Measurements from ENCODE around the gene CYTH3. TPM values are rescaled to one million over a fixed set of nuclear protein-coding genes. Genes with fewer than 3 reads are reported as not detected.

The CYTH3 gene
- total RNA-seq, 1 experiment from 2014 or later = 19.2 TPM

GRCh38 chr7:6256109-6256483 is 16.3 kb downstream of the CYTH3 start:
- Histone ChIP-seq H3K4me1 (peaks cover 22% of the 10 kb centered on the region), H3K9me3 (replicated peaks) (no peaks in the 10 kb centered on the region), H3K27me3 (no peaks in the 10 kb centered on the region), H3K27ac (no peak overlapping the region), H3K36me3 (no peaks in the 10 kb centered on the region), H3K4me3 (no peak overlapping the region)
- no peak for DNase-seq

- H3K4me1 ChIP-seq = peaks cover 22% of the 10 kb centered on the region
- no peak for DNase-seq
- H3K27me3 ChIP-seq = no peaks in the 10 kb centered on the region
- H3K27ac ChIP-seq = no peak overlapping the region
- no peaks in the 10 kb centered on the region for H3K36me3 ChIP-seq
- no peak overlapping the region for H3K4me3 ChIP-seq
- H3K9me3 ChIP-seq (replicated peaks) = no peaks in the 10 kb centered on the region
Measured at GRCh38 chr7:6254866-6255265, 17.6 kb downstream of the CYTH3 start.

GRCh38 chr7:6252748-6253147 is 19.7 kb downstream of the CYTH3 start:
- Histone ChIP-seq H3K27me3 (no peaks in the 10 kb centered on the region), H3K4me1 (peaks cover 16% of the 10 kb centered on the region), H3K4me3 (no peak overlapping the region), H3K27ac (peak overlapping the region; percentile 27; the same call in 1 of the 2 replicates), H3K36me3 (no peaks in the 10 kb centered on the region), H3K9me3 (replicated peaks) (no peaks in the 10 kb centered on the region)
- peak in 1 of 2 experiments; percentile 44 for DNase-seq

GRCh38 chr7:6252341-6252746 is 20.1 kb downstream of the CYTH3 start:
- Histone ChIP-seq H3K4me1 (peaks cover 16% of the 10 kb centered on the region), H3K27me3 (no peaks in the 10 kb centered on the region), H3K4me3 (no peak overlapping the region), H3K9me3 (replicated peaks) (no peaks in the 10 kb centered on the region), H3K27ac (peak overlapping the region; percentile 27; the same call in 1 of the 2 replicates), H3K36me3 (no peaks in the 10 kb centered on the region)
- no peak for DNase-seq

GRCh38 chr7:6251653-6252052 is 20.8 kb downstream of the CYTH3 start:
- no peak overlapping the region for H3K4me3 ChIP-seq
- H3K36me3 ChIP-seq = no peaks in the 10 kb centered on the region
- peaks cover 16% of the 10 kb centered on the region for H3K4me1 ChIP-seq
- no peaks in the 10 kb centered on the region for H3K27me3 ChIP-seq
- DNase-seq = no peak
- no peaks in the 10 kb centered on the region for H3K9me3 ChIP-seq (replicated peaks)
- no peak overlapping the region for H3K27ac ChIP-seq

GRCh38 chr7:6250364-6250833 is 22.0 kb downstream of the CYTH3 start:
- no peak for DNase-seq
- no peak overlapping the region for H3K4me3 ChIP-seq
- H3K9me3 ChIP-seq (replicated peaks) = no peaks in the 10 kb centered on the region
- H3K27ac ChIP-seq = no peak overlapping the region
- no peaks in the 10 kb centered on the region for H3K27me3 ChIP-seq
- H3K36me3 ChIP-seq = no peaks in the 10 kb centered on the region
- H3K4me1 ChIP-seq = peaks cover 20% of the 10 kb centered on the region

- H3K27me3 ChIP-seq = no peaks in the 10 kb centered on the region
- H3K4me1 ChIP-seq = peaks cover 20% of the 10 kb centered on the region
- no peak overlapping the region for H3K27ac ChIP-seq
- no peak overlapping the region for H3K4me3 ChIP-seq
- no peaks in the 10 kb centered on the region for H3K9me3 ChIP-seq (replicated peaks)
- DNase-seq = no peak
- no peaks in the 10 kb centered on the region for H3K36me3 ChIP-seq
Measured at GRCh38 chr7:6249043-6249442, 23.4 kb downstream of the CYTH3 start.

GRCh38 chr7:6248581-6248980 is 23.8 kb downstream of the CYTH3 start:
- Histone ChIP-seq H3K9me3 (replicated peaks) (no peaks in the 10 kb centered on the region), H3K27me3 (no peaks in the 10 kb centered on the region), H3K4me1 (peaks cover 20% of the 10 kb centered on the region), H3K36me3 (no peaks in the 10 kb centered on the region), H3K4me3 (no peak overlapping the region), H3K27ac (no peak overlapping the region)
- no peak for DNase-seq

- no peaks in the 10 kb centered on the region for H3K9me3 ChIP-seq (replicated peaks)
- H3K4me3 ChIP-seq = no peak overlapping the region
- H3K27ac ChIP-seq = no peak overlapping the region
- no peak for DNase-seq
- H3K36me3 ChIP-seq = no peaks in the 10 kb centered on the region
- peaks cover 3% of the 10 kb centered on the region; the same call in 1 of the 2 replicates for H3K4me1 ChIP-seq
- no peaks in the 10 kb centered on the region for H3K27me3 ChIP-seq
Measured at GRCh38 chr7:6246251-6246917, 26.0 kb downstream of the CYTH3 start.

GRCh38 chr7:6244021-6244420 is 28.4 kb downstream of the CYTH3 start:
- Histone ChIP-seq H3K9me3 (replicated peaks) (no peaks in the 10 kb centered on the region), H3K4me1 (peaks cover 3% of the 10 kb centered on the region; the same call in 1 of the 2 replicates), H3K36me3 (no peaks in the 10 kb centered on the region), H3K4me3 (no peak overlapping the region), H3K27ac (no peak overlapping the region), H3K27me3 (no peaks in the 10 kb centered on the region)
- DNase-seq = no peak

GRCh38 chr7:6243168-6243567 is 29.3 kb downstream of the CYTH3 start:
- H3K4me3 ChIP-seq = no peak overlapping the region
- H3K9me3 ChIP-seq (replicated peaks) = no peaks in the 10 kb centered on the region
- H3K27ac ChIP-seq = no peak overlapping the region
- no peaks in the 10 kb centered on the region for H3K36me3 ChIP-seq
- H3K4me1 ChIP-seq = peaks cover 3% of the 10 kb centered on the region; the same call in 1 of the 2 replicates
- H3K27me3 ChIP-seq = no peaks in the 10 kb centered on the region
- DNase-seq = no peak

- no peak overlapping the region for H3K27ac ChIP-seq
Measured at GRCh38 chr7:6242561-6242960, 29.9 kb downstream of the CYTH3 start.

GRCh38 chr7:6241607-6241973 is 30.8 kb downstream of the CYTH3 start:
- no peak for DNase-seq

More at GRCh38 chr7:6242561-6242960, 29.9 kb downstream of the CYTH3 start:
- Histone ChIP-seq H3K27me3 (no peaks in the 10 kb centered on the region), H3K9me3 (replicated peaks) (no peaks in the 10 kb centered on the region), H3K4me3 (no peak overlapping the region), H3K36me3 (no peaks in the 10 kb centered on the region), H3K4me1 (peaks cover 3% of the 10 kb centered on the region; the same call in 1 of the 2 replicates)
- no peak for DNase-seq

GRCh38 chr7:6238309-6238925 is 34.0 kb downstream of the CYTH3 start:
- H3K36me3 ChIP-seq = no peaks in the 10 kb centered on the region
- no peaks in the 10 kb centered on the region for H3K27me3 ChIP-seq

More at GRCh38 chr7:6241607-6241973, 30.8 kb downstream of the CYTH3 start:
- Histone ChIP-seq H3K27ac (no peak overlapping the region), H3K4me1 (peaks cover 3% of the 10 kb centered on the region; the same call in 1 of the 2 replicates), H3K36me3 (no peaks in the 10 kb centered on the region), H3K9me3 (replicated peaks) (no peaks in the 10 kb centered on the region), H3K4me3 (no peak overlapping the region), H3K27me3 (no peaks in the 10 kb centered on the region)

GRCh38 chr7:6237730-6238129 is 34.7 kb downstream of the CYTH3 start:
- H3K4me3 ChIP-seq = no peak overlapping the region
- peaks cover 4% of the 10 kb centered on the region; the same call in 1 of the 2 replicates for H3K4me1 ChIP-seq

More at GRCh38 chr7:6238309-6238925, 34.0 kb downstream of the CYTH3 start:
- no peaks in the 10 kb centered on the region for H3K9me3 ChIP-seq (replicated peaks)
- H3K27ac ChIP-seq = no peak overlapping the region
- H3K4me3 ChIP-seq = no peak overlapping the region
- peaks cover 4% of the 10 kb centered on the region; the same call in 1 of the 2 replicates for H3K4me1 ChIP-seq
- no peak for DNase-seq

More at GRCh38 chr7:6237730-6238129, 34.7 kb downstream of the CYTH3 start:
- no peak for DNase-seq
- H3K9me3 ChIP-seq (replicated peaks) = no peaks in the 10 kb centered on the region
- H3K36me3 ChIP-seq = no peaks in the 10 kb centered on the region
- H3K27me3 ChIP-seq = no peaks in the 10 kb centered on the region
- no peak overlapping the region for H3K27ac ChIP-seq
